ENCODE results near the gene TEX48.

The TEX48 gene, protein sequence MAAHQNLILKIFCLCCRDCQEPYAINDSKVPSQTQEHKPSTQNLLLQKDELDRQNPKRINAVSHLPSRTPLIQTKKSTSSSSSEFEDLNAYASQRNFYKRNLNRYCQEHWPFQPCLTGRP

DNA sequence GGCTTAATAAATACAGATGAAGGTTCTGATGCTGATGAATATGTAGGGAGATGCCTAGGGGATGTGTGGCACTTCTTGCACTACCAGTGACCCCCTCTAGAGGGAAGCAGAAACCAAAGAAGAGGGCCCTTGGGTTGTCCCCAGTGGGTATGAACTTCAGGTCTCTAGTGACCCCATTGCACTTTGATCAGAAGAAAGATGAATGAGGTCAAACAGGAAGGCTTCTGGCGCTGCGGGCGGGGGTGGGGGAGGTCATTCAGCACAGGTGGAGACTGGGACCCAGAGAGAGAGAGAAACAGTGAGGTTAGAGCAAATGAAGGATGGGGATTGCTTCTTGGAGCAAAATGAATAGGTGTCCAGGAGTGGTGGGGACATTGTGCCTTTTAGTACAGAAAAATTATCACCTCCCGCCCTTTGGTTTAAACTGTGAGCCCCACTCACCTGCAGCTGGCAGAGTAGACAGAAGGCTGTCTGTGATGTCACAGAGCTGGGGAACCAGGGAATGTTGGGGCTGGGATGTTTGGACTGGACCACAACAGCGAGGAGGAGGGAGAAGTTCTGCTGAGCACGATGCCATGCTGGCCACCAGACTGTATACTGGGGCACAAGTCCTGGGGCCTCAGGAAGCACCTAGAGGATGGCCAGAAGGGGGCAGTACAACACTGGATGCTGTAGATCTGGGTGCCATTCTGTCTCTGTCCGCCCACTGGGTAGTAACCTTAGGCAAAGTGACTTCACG, at the start of gene TEX48:
TSS of gene TEX48 (minus strand) at position 599 of the 739 bp plus-strand sequence. CDS start 10,469 bp downstream, outside the sequence.
- no peak for FAIRE-seq

DNA sequence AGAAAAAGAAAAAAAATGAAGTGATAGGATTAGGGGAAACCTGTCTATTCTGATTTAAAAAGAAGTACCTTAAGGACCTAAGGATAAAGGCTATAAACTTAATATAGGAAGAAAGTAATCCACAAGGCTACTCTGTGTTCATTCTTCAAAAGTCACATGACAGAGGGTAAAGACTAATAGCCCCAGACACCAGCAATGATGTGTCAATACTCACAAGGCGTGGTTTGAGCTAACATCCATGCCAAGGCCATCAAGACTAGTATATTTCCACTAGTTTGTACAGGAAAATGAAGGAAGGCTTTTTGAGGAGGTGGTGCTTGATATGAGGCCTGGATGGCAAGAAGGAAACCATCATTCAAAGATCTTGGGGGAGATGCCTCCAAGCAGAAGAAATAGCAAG, 49.7 kb upstream of the TEX48 start:
- FAIRE-seq (no peak), DNase-seq (ENCODE audit: low spot score) (no peak)

More for the DNA sequence above, at the start of gene TEX48:
- peak; percentile 64 for DNase-seq (ENCODE audit: low spot score)

DNA sequence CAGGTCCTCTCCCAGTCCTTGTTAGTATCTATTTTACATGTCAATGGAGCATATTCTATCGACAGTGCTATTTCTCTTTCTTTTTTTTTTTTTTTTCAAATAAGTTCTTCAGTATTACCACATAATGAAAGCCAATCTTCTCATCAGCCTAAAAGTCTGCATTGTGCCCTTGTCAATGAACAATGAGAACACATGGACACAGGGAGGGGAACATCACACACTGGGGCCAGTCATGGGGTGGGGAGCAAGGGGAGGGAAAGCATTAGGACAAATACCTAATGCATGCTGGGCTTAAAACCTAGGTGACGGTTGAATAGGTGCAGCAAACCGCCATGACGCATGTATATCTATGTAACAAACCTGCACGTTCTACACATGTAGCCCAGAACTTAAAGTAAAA, 47.7 kb upstream of the TEX48 start:
- FAIRE-seq = no peak
- no peak for DNase-seq (ENCODE audit: low spot score)

DNA sequence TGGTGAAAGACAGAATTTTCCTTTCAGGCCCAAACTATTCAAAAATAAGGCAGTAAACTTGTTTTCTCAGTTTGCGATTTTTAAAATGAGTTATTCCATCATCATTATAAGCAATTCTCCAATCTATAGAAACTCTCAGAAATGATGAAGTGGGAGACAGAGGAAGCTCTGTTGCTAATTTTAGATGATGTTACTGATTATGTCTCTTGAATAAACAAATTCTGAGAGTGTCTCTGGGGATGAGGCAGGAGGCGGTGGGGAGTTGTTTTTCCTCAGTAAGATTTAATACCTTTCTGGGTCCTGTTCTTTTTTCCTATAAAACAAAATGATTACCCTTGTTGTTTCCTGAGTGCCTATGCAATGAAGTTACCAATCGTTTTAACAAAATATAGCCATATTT, 43.9 kb upstream of the TEX48 start:
- DNase-seq (ENCODE audit: low spot score) = no peak
- FAIRE-seq = no peak

DNA sequence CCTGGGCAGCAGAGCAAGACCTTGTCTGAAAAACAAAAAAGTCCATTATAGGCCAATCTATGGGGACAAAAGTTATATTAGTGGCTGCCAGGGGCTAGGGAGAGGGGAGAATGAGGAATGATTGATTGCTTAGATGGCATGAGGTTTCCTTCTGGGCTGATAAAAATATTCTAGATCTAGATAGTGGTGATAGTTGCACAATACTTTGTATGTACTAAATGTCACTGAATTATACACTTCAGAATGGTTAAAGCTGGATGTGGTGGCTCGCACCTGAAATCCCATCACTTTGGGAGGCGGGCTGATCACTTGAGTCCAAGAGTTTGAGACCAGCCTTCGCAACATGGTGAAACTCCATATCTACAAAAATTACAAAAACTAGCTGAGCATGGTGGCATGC, 42.8 kb upstream of the TEX48 start:
- FAIRE-seq (no peak), DNase-seq (ENCODE audit: low spot score) (no peak)

DNA sequence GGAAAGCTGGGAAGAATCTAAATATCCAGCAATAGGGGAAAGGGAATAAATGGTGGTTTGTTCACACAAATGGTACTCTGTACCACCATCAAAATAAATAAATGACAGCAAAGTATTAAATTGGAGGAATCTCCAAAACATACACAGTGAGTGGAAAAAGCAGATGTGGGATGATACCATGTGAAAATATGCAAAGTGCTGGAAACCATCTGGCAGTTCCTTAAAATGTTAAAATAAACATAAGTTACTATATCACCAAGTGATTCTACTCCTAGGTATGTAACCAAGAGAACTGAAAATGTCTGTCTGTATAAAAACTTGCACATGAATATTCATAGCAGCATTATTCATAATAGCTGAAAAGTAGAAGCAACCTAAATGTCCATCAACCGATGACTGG, 41.9 kb upstream of the TEX48 start:
- FAIRE-seq (no peak), DNase-seq (ENCODE audit: low spot score) (no peak)

DNA sequence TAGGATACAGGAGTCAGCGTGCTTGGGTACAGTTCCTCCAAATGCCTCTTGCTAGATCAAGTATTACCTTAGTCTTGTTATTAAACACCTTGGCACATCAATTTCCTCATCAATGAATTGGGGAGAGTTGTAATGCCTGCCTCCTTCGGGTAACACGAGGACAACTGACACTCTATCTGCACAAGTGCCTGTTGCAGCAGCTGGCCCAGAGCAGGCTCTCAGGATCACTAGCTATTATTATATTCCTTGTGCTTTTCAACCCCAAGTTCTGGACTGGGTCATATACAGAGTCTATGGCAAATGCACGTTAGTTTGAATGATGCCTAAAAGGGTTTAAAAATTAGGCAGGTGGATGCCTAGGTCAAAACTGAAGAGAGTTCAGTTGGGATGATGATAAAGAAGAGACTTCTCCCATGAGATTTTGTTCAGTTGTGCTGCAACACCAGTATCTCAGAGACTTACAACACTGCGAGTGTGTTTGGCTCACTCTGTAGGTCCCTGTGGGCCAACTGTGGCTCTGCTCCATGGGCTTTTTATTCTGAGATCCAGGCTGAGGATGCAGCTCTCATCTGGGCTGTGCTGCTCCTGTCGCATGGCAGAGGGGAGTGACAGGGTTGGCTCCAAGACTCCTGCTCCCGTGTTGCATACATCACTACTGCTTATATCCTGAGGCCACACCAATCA, 41.1 kb upstream of the TEX48 start:
- FAIRE-seq = no peak
- DNase-seq (ENCODE audit: low spot score) = no peak

DNA sequence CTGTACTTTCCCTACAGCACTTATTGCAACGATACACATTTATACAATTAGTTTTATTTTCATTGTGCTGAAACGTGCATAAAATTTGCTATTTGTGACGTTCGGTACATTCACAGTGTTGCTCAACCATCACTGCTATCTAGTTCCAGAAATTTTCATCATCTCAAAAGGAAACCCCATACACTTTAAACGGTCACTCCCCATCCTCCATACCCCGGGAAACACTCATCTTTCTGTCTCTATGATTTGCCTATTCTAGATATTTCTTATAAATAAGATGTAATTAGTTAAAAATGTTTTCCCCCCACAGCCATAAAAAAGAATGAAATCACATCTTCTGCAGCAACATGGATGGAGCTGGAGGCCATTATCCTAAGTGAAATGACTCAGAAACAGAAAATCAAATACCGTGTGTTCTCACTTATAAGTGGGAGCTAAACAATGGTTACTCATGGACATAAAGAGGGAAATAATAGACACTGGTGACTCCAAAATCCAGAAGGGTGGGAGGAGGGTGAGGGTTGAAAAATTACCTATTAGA, 40.2 kb upstream of the TEX48 start:
- DNase-seq (ENCODE audit: low spot score) (no peak), FAIRE-seq (no peak)

DNA sequence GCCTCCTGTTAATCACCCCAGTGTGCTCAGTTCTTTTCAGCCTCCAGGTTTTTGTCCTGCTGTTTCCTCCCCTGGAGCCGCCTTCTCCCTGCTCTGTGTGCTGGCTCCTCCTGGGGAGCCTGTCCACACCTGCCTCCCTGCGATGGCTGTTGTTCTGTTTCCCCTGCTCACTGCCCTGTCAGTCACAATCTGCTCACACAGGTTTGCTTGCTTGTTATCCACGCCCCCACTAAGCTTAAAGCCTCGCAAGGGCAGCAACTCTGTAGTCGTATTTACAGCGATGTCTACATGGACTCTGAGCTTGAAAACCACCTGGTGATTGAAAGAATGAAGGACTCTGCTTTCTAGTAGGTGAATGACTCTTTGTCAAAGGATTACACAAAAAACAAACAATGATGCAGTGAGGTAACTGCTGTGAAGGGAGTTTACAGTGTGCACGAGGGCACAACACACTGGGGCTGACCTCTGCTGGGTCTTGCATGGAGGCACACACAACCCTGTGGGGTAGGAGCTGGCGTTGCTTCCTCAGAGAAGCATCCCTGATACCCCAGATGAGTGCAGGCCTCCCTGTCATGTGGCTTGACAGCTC, 39.6 kb upstream of the TEX48 start:
- FAIRE-seq (no peak), DNase-seq (ENCODE audit: low spot score) (no peak)

DNA sequence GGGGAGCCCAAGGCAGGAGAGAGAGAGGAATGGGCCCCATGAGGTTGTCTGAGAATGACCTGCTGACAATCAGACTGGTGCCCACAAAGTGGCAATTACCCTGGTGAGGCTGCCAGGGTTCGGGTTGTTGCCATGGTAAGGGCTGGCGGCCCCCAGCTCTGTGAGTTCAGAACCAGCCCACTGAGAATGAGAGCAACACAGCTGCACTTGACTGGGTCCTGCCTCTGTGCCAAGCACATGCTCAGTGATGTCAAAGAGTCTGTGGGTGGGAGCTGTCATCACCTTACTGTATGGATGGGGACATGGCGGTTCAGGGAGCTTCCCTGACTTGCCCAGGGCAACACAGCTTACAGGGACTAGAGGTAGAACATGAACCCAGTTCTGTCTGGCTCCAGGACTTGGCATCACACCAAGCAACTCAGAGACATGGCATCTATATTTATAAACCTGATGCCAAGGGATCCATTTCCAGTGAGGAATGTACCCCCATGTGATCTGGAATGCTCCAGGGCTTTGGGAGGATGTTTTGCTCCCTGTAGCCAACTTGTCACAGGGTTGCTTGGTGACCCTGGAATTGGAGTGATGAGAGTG, 38.2 kb upstream of the TEX48 start:
- DNase-seq (ENCODE audit: low spot score) = no peak

DNA sequence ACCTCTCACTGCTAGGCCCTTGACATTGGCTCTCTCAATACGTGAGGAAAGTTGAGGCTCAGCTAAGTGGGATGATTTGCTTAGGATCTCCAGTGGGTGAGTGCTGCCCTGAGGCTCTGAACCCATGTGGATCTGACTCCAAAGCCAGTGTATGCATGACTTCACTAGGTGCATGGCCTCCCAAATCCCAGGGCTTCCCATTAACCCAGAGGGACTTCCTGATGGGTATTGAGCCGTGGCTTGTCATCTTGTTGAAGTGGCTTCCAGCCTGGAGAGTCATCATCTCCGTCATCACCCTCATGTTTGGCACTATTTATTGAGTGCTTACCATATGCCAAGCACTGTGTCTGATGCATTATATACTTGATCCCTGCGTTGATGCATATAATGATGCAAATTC, 37.3 kb upstream of the TEX48 start:
- FAIRE-seq (peak; percentile 78), DNase-seq (ENCODE audit: low spot score) (peak; percentile 82)

More for the DNA sequence above, 38.2 kb upstream of the TEX48 start:
- no peak for FAIRE-seq

DNA sequence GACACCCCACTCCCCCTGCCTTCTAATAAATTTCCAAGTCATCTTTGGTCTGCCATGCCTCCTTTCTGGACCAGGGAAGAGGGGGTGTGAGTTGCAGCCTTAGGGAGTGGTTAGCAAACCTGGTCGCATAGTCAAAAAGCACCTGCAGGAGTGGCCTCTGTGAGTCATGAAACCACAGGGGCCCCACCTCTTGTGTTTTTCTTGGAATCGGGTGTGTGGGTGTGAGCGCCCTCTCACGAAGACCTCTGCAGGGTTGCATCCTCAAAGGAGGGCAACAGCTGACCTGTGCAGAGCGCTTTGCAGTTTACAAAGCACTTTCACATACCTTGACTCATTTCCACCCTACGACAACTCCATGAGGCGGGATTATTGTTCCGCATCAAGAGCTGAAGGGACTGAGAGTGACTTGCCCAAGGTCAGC, 36.8 kb upstream of the TEX48 start:
- peak; percentile 81 for DNase-seq (ENCODE audit: low spot score)
- FAIRE-seq = peak; percentile 74

DNA sequence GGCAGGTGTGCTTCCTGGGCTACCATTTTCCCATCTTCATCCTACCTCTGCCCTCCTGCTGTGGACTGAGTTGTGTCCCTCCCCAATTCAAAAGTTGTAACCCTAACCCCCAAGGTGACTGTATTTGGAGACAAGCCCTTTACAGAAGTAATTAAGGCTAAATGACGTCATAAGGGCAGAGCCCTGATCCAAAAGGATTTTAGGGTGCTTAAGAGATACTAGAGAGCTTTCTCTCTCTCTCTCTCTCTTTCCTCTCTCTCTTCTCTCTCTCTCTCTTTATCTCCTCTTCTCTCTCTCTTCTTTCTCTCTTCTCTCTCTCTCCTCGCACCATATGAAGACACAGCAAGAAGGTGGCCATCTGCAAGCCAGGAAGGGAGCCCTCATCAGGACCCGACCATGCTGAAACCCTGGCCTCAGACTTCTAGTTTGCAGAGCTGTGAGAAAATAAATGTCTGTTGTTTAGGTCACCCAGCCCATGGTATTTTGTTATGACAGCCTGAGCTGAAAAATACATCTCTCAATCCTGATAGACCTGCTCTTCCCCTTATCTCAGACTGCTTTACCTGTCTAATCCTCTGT, 36.0 kb upstream of the TEX48 start:
- FAIRE-seq (no peak), DNase-seq (ENCODE audit: low spot score) (no peak)

DNA sequence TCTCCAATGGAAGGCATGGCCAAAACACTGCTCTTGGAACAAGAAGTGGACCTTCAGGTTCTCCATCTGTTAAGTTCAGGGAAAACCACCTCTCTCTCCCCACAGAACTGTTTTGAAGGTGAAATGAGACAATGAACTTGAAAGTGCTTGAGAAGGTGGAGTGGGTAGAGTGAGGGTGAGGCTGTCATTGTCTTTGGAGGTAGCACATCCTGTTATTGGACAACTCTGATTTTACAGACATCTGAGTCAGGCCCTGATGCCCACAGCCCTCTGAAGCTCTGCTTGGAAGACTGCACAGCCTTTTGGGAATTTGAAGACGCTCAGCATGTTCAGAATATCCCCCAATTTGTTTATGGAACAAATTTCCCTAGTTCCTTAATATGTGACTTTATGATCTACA, 27.6 kb upstream of the TEX48 start:
- FAIRE-seq = no peak
- DNase-seq (ENCODE audit: low spot score) = no peak

DNA sequence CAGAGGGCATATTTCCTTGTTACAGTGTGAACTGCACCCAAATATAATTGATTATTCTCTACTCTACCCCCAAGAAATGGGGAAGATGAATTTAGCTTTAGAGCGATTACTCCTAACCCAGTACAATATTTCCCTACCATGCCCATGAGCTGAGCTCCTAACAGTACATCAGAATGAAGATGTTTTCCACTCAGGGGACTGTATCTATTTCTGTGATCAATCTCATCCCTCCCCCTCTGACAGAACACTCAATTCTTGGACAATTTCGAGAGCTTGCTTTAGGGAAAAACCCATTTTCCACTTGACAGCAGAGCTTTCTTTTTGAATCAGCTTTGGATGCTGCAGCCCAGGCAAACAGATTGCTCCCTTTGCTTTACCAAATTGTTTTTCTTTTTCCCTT, 24.7 kb upstream of the TEX48 start:
- no peak for FAIRE-seq
- no peak for DNase-seq (ENCODE audit: low spot score)

DNA sequence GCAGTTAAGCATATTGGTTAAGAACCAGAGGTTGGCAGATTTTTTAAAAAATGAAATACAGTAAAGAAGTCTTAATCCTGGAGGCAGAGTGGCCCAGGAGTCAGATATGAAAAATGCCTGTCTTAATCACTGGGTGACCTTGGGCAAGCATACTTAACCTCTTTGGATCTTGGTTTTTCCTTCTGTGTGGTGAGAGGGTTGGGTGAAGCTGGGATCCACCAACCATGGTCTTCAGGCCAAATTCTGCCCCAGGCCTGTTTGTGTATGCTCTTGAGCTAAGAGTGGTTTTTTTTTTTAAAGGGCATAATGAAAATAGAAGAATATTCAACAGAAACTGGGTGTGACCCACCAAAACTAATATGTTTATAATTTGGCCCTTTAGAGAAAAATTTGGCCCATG, 20.0 kb upstream of the TEX48 start:
- DNase-seq (ENCODE audit: low spot score) (no peak), FAIRE-seq (peak; percentile 17)

DNA sequence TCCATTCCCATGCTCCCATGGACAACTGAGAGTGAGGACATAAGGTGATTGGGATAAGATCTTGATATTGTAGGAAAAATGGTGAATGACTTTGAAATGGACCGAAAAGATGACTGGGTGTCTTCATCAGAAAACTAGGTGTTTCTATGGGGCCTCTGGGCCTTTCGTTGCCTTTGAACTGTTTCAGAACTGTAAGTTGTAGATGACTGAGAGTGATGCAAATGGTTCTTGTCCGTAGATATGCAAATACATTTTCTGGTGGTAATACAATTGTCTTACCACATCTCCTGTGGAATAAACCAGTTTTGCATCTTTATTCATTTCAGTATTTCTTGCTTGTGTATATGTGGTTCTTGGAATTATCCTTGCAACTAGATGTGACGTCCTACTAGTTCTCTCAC, 16.0 kb upstream of the TEX48 start:
- DNase-seq (ENCODE audit: low spot score) = no peak
- FAIRE-seq = no peak

DNA sequence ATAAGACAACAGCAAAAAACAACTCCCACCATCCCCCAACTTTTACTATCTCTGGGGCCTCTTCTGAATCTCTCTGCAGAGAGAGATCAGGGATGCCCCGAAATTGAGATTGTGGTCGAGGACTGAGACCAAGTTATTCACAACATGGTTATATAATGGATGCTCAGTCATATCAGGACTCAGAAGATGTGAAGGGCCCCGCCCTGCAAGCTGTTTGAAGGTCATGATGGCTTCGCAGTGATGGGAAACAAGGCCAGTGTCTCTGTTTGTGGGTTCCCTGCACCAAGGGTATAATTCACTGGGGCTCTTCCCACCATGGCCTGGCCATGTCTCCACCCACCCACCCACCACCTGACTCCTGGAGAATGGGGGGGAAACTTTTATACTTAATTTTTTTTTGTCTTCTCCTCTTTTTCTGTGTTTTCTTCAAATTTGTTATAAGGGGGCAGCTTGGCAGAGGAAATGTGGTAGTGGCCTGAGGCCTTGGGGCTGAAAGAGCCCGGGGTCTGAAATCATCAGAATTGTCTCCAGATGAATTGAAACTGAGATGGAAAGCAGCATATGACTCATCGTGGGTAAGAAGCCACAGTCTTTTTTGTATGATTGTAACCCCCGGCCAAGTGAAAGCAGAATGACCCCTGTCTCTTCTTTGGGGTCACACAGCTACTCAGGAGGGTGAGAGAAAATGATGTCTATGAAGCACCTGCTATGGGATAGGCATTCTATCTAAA, 15.0 kb upstream of the TEX48 start:
- FAIRE-seq = peak; percentile 55
- peak; percentile 26 for DNase-seq (ENCODE audit: low spot score)

DNA sequence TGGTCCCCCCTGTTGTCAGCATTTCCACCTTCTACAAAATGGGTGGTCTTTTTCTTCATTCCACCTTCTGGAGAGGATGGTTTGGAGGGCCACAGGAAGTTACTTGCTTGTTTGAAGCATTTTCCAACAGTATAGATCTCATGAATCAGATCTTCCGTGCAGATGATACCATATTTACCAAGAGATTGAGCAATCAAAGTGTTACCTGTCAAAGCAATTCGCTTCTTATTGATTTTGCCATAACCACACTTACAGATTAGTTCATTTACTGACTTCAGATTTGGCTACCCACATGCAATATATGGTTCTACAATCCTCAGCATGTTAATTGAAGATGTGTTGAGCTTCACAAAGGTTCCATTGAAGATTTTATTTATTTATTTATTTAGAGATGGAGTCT, 14.0 kb upstream of the TEX48 start:
- no peak for FAIRE-seq
- DNase-seq (ENCODE audit: low spot score) = no peak

DNA sequence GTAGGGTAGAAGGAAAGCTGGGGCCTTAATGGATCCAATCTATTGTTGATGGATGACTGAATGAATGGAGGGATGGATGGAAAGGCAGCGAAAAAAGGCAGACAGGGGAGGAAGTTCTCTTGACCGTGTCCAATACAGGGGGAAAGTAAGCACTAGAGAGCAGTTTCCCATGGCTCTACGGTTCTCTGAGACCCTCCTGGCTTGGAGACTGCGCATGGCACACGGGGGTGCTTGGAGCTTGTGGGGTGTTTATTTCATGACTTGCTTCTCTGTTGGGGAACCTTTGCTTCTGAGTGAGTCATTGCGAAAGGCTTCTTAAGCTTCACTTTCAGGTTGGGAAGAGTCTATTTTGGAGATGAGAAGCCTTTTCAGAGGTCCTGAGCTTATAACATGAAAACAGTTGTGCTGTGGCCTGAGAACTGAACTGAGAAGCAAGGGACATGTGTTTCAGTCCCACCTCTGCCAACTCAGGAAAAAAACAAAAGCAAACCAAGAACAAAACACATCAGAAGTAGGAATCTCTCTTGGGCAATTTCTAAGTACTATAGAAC, 12.8 kb upstream of the TEX48 start:
- FAIRE-seq (no peak), DNase-seq (ENCODE audit: low spot score) (no peak)
